HepG2 (cell line): ENCODE measurements around the gene PDE5A. TPM values are rescaled to one million over a fixed set of nuclear protein-coding genes. Genes with fewer than 3 reads are reported as not detected.

Experiments
- ASH2L ChIP-seq: fragments of 300-600, 200-600 bp; sonication (generic); IDR thresholded peaks from 2 replicates; pipeline ENCODE4 v1.7.0; 2017; ENCODE audit warnings: low read depth, mild to moderate bottlenecking, moderate library complexity, mixed read lengths, low read length; ENCODE audit not compliant: insufficient read length
- DBP ChIP-seq: sonication (generic); formaldehyde crosslinking; IDR thresholded peaks from 2 replicates; pipeline ENCODE4 v1.4.0; 2020; ENCODE audit warnings: missing genetic modification reagents; ENCODE audit errors: not compliant biosample characterization
- KLF15 ChIP-seq: sonication (generic); formaldehyde crosslinking; IDR thresholded peaks from 2 replicates; pipeline ENCODE4 v1.8.1; 2023; ENCODE audit warnings: borderline replicate concordance, mild to moderate bottlenecking, inconsistent platforms, missing genetic modification reagents, mixed read lengths
- NAIF1 ChIP-seq: sonication (generic); formaldehyde crosslinking; IDR thresholded peaks from 2 replicates; pipeline ENCODE4 v1.5.0; 2020; ENCODE audit warnings: mild to moderate bottlenecking, missing genetic modification reagents, borderline replicate concordance
- NCOR1 ChIP-seq: fragments of 200-600 bp; sonication (generic); IDR thresholded peaks from 2 replicates; pipeline ENCODE4 v1.7.0; 2017; ENCODE audit warnings: antibody characterized with exemption, low read length, borderline replicate concordance
- SATB2 ChIP-seq: sonication (generic); formaldehyde crosslinking; IDR thresholded peaks from 2 replicates; pipeline ENCODE4 v1.5.0; 2020; ENCODE audit warnings: missing genetic modification reagents
- SMARCE1 ChIP-seq: fragments of 450-650 bp; IDR thresholded peaks from 2 replicates; pipeline ENCODE4 v1.6.1; 2017; ENCODE audit warnings: borderline replicate concordance
- ZBTB37 ChIP-seq: sonication (generic); formaldehyde crosslinking; IDR thresholded peaks from 2 replicates; pipeline ENCODE4 v1.4.0; 2020; ENCODE audit warnings: mild to moderate bottlenecking, missing genetic modification reagents
- polyA plus RNA-seq, 8 experiments: library from polyadenylated mRNA; depleted of rRNA in 3 of 8; stranded (reverse) in 7 of 8; unstranded in 1 of 8; fragments of >200 nt; fragmentation: Illumina TruSeq in 4 of 8; extraction: Trizol in 4 of 8; gene quantifications; 2 replicates each; pipeline versions ENCODE4 v1.2.1 to v1.2.3, GENCODE V29; 2011 to 2016; ENCODE audit warnings: low read depth in 4 of 8, missing spikeins in 1 of 8, mixed read lengths in 1 of 8; ENCODE audit not compliant: insufficient read depth in 1 of 8
- total RNA-seq, 5 experiments: library from RNA; depleted of rRNA; stranded (reverse); fragments of >200 nt; fragmentation: Illumina TruSeq; extraction: Trizol; gene quantifications; 2 replicates each; pipeline ENCODE4 v1.2.3, GENCODE V29; 2016; ENCODE audit warnings: low read depth in 1 of 5
- TF ChIP-seq, protein P1 (sequence below): IDR thresholded peaks from 2 replicates; pipeline ENCODE4 v1.4.0; 2020; ENCODE audit warnings: mild to moderate bottlenecking, missing genetic modification reagents
- TF ChIP-seq, protein P2 (sequence below), 2 experiments: sonication (generic) in 1 of 2; formaldehyde crosslinking in 1 of 2; IDR thresholded peaks; 2 replicates each; pipeline versions ENCODE4 v1.5.1 to v1.6.1; 2011 to 2020; ENCODE audit warnings: borderline replicate concordance in 1 of 2, low read depth in 1 of 2, low read length in 1 of 2, mild to moderate bottlenecking in 1 of 2, missing genetic modification reagents in 1 of 2, moderate library complexity in 1 of 2
- TF ChIP-seq, protein P3 (sequence below): sonication (generic); formaldehyde crosslinking; IDR thresholded peaks from 2 replicates; pipeline ENCODE4 v1.4.0; 2020; ENCODE audit warnings: missing genetic modification reagents

The PDE5A gene
- total and polyA plus RNA-seq, 2 of the 13 experiments (the other 11 are each of a cell fraction or from before 2014, with no cell fraction given) = 0.22 to 0.44 TPM

DNA sequence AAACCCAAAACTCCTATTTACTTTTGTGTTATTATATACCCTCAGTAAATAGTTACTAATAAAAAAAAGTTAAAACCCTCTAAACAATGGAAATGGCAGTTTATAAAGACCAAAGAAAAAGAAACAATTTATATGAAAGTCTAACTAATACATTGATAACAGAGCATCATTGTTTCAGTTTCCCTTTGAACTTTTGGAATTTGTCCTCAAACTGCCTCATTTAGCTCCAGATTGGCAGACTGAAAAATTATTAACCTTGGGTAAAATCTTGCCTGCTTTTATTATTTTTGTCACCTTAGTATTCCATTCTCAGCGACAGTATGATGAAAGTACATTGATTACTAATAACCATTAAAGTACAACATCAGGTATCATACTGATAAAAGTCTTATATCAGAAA lies 124.0 kb downstream of the PDE5A start (continued):
- TF ChIP-seq, protein P1, sequence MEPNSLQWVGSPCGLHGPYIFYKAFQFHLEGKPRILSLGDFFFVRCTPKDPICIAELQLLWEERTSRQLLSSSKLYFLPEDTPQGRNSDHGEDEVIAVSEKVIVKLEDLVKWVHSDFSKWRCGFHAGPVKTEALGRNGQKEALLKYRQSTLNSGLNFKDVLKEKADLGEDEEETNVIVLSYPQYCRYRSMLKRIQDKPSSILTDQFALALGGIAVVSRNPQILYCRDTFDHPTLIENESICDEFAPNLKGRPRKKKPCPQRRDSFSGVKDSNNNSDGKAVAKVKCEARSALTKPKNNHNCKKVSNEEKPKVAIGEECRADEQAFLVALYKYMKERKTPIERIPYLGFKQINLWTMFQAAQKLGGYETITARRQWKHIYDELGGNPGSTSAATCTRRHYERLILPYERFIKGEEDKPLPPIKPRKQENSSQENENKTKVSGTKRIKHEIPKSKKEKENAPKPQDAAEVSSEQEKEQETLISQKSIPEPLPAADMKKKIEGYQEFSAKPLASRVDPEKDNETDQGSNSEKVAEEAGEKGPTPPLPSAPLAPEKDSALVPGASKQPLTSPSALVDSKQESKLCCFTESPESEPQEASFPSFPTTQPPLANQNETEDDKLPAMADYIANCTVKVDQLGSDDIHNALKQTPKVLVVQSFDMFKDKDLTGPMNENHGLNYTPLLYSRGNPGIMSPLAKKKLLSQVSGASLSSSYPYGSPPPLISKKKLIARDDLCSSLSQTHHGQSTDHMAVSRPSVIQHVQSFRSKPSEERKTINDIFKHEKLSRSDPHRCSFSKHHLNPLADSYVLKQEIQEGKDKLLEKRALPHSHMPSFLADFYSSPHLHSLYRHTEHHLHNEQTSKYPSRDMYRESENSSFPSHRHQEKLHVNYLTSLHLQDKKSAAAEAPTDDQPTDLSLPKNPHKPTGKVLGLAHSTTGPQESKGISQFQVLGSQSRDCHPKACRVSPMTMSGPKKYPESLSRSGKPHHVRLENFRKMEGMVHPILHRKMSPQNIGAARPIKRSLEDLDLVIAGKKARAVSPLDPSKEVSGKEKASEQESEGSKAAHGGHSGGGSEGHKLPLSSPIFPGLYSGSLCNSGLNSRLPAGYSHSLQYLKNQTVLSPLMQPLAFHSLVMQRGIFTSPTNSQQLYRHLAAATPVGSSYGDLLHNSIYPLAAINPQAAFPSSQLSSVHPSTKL = peak; percentile 63; the same call in 1 of the 2 replicates
- TF ChIP-seq, protein P2, sequence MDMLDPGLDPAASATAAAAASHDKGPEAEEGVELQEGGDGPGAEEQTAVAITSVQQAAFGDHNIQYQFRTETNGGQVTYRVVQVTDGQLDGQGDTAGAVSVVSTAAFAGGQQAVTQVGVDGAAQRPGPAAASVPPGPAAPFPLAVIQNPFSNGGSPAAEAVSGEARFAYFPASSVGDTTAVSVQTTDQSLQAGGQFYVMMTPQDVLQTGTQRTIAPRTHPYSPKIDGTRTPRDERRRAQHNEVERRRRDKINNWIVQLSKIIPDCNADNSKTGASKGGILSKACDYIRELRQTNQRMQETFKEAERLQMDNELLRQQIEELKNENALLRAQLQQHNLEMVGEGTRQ (IDR thresholded peaks at IDR 0.05; ENCODE audit: low read depth, low read length) = no peak
- TF ChIP-seq, protein P2 (CRISPR knock-in tag; IDR thresholded peaks at IDR 0.05; ENCODE audit: borderline replicate concordance) = no peak
- TF ChIP-seq SATB2 (CRISPR knock-in tag) (0 out of 2 replicates have a peak, but pooled peaks have one; percentile 54), SMARCE1 (no peak), NAIF1 (CRISPR knock-in tag) (no peak), NCOR1 (peak; percentile 51; the same call in 1 of the 2 replicates), ZBTB37 (CRISPR knock-in tag) (no peak), DBP (CRISPR knock-in tag) (no peak), ASH2L (peak; percentile 56), KLF15 (CRISPR knock-in tag) (no peak)
- TF ChIP-seq, protein P3, sequence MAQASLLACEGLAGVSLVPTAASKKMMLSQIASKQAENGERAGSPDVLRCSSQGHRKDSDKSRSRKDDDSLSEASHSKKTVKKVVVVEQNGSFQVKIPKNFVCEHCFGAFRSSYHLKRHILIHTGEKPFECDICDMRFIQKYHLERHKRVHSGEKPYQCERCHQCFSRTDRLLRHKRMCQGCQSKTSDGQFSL (CRISPR knock-in tag) = no peak
